Vagina (tissue), 2 donors: Measurements from ENCODE around the gene TTC28. TPM values are rescaled to one million over a fixed set of nuclear protein-coding genes. Genes with fewer than 3 reads are reported as not detected.

Experiments
- DNase-seq, 2 donors: peaks; one replicate each; pipeline ENCODE4 v3.0.0-alpha.2; 2017; ENCODE audit errors: extremely low spot score in 2 of 2
- H3K27ac ChIP-seq: fragments of 200-600 bp; sonication (generic); one replicate; pipeline ENCODE4 v1.5.1; 2019
- H3K27me3 ChIP-seq: fragments of 200-600 bp; sonication (generic); one replicate; pipeline ENCODE4 v1.5.1; 2019
- H3K36me3 ChIP-seq, 2 donors: fragments of 200-600 bp; sonication (generic); one replicate each; pipeline ENCODE4 v1.5.1; 2017 to 2019
- H3K4me1 ChIP-seq: fragments of 200-600 bp; sonication (generic); one replicate; pipeline ENCODE4 v1.5.1; 2019
- H3K4me3 ChIP-seq, 2 donors: fragments of 200-600 bp; sonication (generic); 1 replicate in 1 of 2; 2 replicates in 1 of 2; pipeline ENCODE4 v1.5.1; 2016 to 2019
- H3K9me3 ChIP-seq: fragments of 200-600 bp; sonication (generic); one replicate; pipeline ENCODE4 v1.5.1; 2019
- CTCF ChIP-seq, 3 experiments: fragments of 450-650 bp in 2 of 3; fragments of 200-600 bp in 1 of 3; sonication (generic) in 1 of 3; IDR thresholded peaks; one replicate each; pipeline ENCODE4 v1.5.1; 2017 to 2019; ENCODE audit warnings: antibody characterized with exemption in 3 of 3, mild to moderate bottlenecking in 2 of 3, moderate library complexity in 2 of 3
- POLR2A ChIP-seq, 2 donors: fragments of 450-650 bp; IDR thresholded peaks; one replicate each; pipeline ENCODE4 v1.6.1; 2017; ENCODE audit warnings: antibody characterized with exemption in 2 of 2, mild to moderate bottlenecking in 2 of 2, moderate library complexity in 2 of 2
- POLR2AphosphoS5 ChIP-seq, 2 donors: sonication (generic); formaldehyde crosslinking; IDR thresholded peaks; one replicate each; pipeline ENCODE4 v1.9.0; 2017; ENCODE audit warnings: antibody characterized with exemption in 2 of 2, mild to moderate bottlenecking in 2 of 2, low read depth in 1 of 2; ENCODE audit not compliant: insufficient read depth in 1 of 2
- intact Hi-C: fragments of 100-400 bp; cut with DNase I; formaldehyde crosslinking; loops from one replicate; pipeline ENCODE4 v1.15.1; 2023
- total RNA-seq: library from RNA; depleted of rRNA; stranded (reverse); fragments of >200 nt; gene quantifications from one replicate; pipeline ENCODE4 v1.2.3, GENCODE V29; 2016

TTC28 gene
- total RNA-seq, 1 donor from 2014 or later, result 41.7 TPM

GRCh38 chr22:27949421-27949820 lies 730.2 kb downstream of the TTC28 start:
- H3K36me3 ChIP-seq, result no peaks in the 10 kb centered on the region
- peaks cover 13% of the 10 kb centered on the region for H3K4me1 ChIP-seq
- intact Hi-C loops, result no loop called here
- no peak for TF ChIP-seq POLR2AphosphoS5 (IDR thresholded peaks at IDR 0.05; ENCODE audit: insufficient read depth in 1 of 2, low read depth in 1 of 2)
- no peak for TF ChIP-seq CTCF (IDR thresholded peaks at IDR 0.05)
- no peak for TF ChIP-seq POLR2A (IDR thresholded peaks at IDR 0.05)
- no peaks in the 10 kb centered on the region for H3K9me3 ChIP-seq
- no peak overlapping the region for H3K27ac ChIP-seq
- no peaks in the 10 kb centered on the region for H3K27me3 ChIP-seq
- DNase-seq, result no peak
- no peak overlapping the region for H3K4me3 ChIP-seq

GRCh38 chr22:27948569-27948968 lies 731.1 kb downstream of the TTC28 start:
- Histone ChIP-seq H3K36me3 (no peaks in the 10 kb centered on the region), H3K27me3 (no peaks in the 10 kb centered on the region), H3K27ac (no peak overlapping the region), H3K9me3 (no peaks in the 10 kb centered on the region), H3K4me3 (no peak overlapping the region), H3K4me1 (peaks cover 13% of the 10 kb centered on the region)
- no peak for DNase-seq
- no peak for TF ChIP-seq POLR2AphosphoS5 (IDR thresholded peaks at IDR 0.05; ENCODE audit: insufficient read depth in 1 of 2, low read depth in 1 of 2)
- TF ChIP-seq CTCF (IDR thresholded peaks at IDR 0.05), result no peak
- TF ChIP-seq POLR2A (IDR thresholded peaks at IDR 0.05), result no peak
- intact Hi-C loops, result no loop called here

GRCh38 chr22:27947448-27947847 lies 732.2 kb downstream of the TTC28 start:
- peaks cover 8% of the 10 kb centered on the region for H3K4me1 ChIP-seq
- intact Hi-C loops, result no loop called here
- no peak overlapping the region for H3K4me3 ChIP-seq
- DNase-seq, result no peak
- no peaks in the 10 kb centered on the region for H3K36me3 ChIP-seq
- no peak overlapping the region for H3K27ac ChIP-seq
- H3K27me3 ChIP-seq, result no peaks in the 10 kb centered on the region
- TF ChIP-seq POLR2AphosphoS5 (IDR thresholded peaks at IDR 0.05; ENCODE audit: insufficient read depth in 1 of 2, low read depth in 1 of 2) (no peak), POLR2A (IDR thresholded peaks at IDR 0.05) (no peak), CTCF (IDR thresholded peaks at IDR 0.05) (no peak)
- no peaks in the 10 kb centered on the region for H3K9me3 ChIP-seq

GRCh38 chr22:27941143-27941542 lies 738.5 kb downstream of the TTC28 start:
- DNase-seq, result no peak
- no peak overlapping the region for H3K27ac ChIP-seq
- no peaks in the 10 kb centered on the region for H3K36me3 ChIP-seq
- H3K4me3 ChIP-seq, result no peak overlapping the region
- intact Hi-C loops, result no loop called here
- TF ChIP-seq CTCF (IDR thresholded peaks at IDR 0.05), result no peak
- no peak for TF ChIP-seq POLR2A (IDR thresholded peaks at IDR 0.05)
- no peak for TF ChIP-seq POLR2AphosphoS5 (IDR thresholded peaks at IDR 0.05; ENCODE audit: insufficient read depth in 1 of 2, low read depth in 1 of 2)
- no peaks in the 10 kb centered on the region for H3K9me3 ChIP-seq
- no peaks in the 10 kb centered on the region for H3K4me1 ChIP-seq
- H3K27me3 ChIP-seq, result no peaks in the 10 kb centered on the region

- Histone ChIP-seq H3K27ac (no peak overlapping the region), H3K36me3 (no peaks in the 10 kb centered on the region), H3K27me3 (no peaks in the 10 kb centered on the region), H3K4me3 (no peak overlapping the region), H3K9me3 (no peaks in the 10 kb centered on the region), H3K4me1 (no peaks in the 10 kb centered on the region)
- TF ChIP-seq POLR2A (IDR thresholded peaks at IDR 0.05), result no peak
- TF ChIP-seq CTCF (IDR thresholded peaks at IDR 0.05), result no peak
- TF ChIP-seq POLR2AphosphoS5 (IDR thresholded peaks at IDR 0.05; ENCODE audit: insufficient read depth in 1 of 2, low read depth in 1 of 2), result no peak
- no peak for DNase-seq
- intact Hi-C loops, result no loop called here
Observed at GRCh38 chr22:27937453-27937852, 742.2 kb downstream of the TTC28 start.
